Omental fat pad (tissue), 4 donors: Measurements from ENCODE around the gene FAM13A. TPM values are rescaled to one million over a fixed set of nuclear protein-coding genes. Genes with fewer than 3 reads are reported as not detected.
"Not testable (repeated sequence)": the region's sequence is repeated elsewhere in the genome, so short reads cannot be mapped to it uniquely, and the experiment has no call there.

ENCODE experiments used
- ATAC-seq: fragments of 150-250 bp; one replicate; pipeline ENCODE4 v1.9.1; 2016; ENCODE audit warnings: mild to moderate bottlenecking, moderate library complexity; ENCODE audit not compliant: low FRiP score
- DNase-seq: peaks from one replicate; pipeline ENCODE4 v3.0.0-alpha.2; 2019; ENCODE audit warnings: low spot score
- total RNA-seq, 4 donors: library from RNA; depleted of rRNA; stranded (reverse); fragments of >200 nt; gene quantifications; one replicate each; pipeline ENCODE4 v1.1.0, GENCODE V29; 2016
- TF ChIP-seq, protein P1 (sequence below), 3 donors: fragments of 450-650 bp; IDR thresholded peaks; one replicate each; pipeline ENCODE4 v1.5.1; 2016 to 2017; ENCODE audit warnings: antibody characterized with exemption in 3 of 3, mild to moderate bottlenecking in 3 of 3, moderate library complexity in 2 of 3

The FAM13A gene
- total RNA-seq, 4 donors from 2014 or later = 48.5 to 84.2 (median 51.2) TPM

DNA sequence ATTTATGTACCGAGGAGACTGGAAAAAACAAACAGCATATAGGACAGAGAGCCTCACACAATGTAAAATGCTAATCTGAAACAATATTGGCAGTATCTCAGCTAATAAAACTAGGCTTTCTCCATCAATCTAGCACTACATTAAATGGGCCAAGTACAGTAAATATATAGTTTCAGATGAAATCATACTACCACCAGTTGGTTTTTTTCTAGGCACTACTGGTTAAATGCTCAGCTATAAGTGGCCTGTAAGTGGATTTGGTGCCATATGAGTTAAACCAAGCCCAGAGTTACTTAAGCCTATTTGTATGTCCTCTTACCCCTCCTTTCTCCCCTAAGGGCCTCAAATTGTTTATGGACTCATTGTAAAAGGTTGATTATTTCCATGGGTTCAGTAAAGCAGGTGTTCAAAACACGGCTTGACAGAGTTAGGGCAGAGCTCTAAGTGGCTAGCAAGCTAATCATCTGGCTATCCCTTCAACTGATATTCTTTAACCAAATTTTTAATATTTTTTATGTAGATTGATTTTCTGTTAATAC is 57.5 kb downstream of the FAM13A start:
- ATAC-seq = no peak
- DNase-seq = no peak
- TF ChIP-seq, protein P1, sequence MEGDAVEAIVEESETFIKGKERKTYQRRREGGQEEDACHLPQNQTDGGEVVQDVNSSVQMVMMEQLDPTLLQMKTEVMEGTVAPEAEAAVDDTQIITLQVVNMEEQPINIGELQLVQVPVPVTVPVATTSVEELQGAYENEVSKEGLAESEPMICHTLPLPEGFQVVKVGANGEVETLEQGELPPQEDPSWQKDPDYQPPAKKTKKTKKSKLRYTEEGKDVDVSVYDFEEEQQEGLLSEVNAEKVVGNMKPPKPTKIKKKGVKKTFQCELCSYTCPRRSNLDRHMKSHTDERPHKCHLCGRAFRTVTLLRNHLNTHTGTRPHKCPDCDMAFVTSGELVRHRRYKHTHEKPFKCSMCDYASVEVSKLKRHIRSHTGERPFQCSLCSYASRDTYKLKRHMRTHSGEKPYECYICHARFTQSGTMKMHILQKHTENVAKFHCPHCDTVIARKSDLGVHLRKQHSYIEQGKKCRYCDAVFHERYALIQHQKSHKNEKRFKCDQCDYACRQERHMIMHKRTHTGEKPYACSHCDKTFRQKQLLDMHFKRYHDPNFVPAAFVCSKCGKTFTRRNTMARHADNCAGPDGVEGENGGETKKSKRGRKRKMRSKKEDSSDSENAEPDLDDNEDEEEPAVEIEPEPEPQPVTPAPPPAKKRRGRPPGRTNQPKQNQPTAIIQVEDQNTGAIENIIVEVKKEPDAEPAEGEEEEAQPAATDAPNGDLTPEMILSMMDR (IDR thresholded peaks at IDR 0.05) = no peak

DNA sequence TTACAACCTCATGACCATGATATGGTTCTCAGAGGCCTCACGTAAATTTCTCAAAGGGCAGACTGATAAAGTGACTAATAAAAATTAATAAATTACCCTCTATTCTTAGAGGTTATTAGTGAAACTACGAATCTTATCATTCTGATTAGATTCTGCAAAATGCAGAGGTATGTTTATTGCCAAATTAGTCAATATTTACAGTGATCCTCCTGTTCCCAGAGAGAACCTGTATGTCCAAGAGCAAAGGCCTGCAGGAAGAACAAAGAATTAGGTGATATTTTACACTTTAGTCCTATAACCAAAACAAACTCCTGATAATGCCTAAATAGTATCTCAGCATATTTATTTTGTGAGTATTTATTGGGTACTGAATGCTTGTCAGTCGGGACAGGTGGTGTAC is 58.1 kb downstream of the FAM13A start:
- TF ChIP-seq, protein P1 (IDR thresholded peaks at IDR 0.05) = no peak
- ATAC-seq (no peak), DNase-seq (no peak)

DNA sequence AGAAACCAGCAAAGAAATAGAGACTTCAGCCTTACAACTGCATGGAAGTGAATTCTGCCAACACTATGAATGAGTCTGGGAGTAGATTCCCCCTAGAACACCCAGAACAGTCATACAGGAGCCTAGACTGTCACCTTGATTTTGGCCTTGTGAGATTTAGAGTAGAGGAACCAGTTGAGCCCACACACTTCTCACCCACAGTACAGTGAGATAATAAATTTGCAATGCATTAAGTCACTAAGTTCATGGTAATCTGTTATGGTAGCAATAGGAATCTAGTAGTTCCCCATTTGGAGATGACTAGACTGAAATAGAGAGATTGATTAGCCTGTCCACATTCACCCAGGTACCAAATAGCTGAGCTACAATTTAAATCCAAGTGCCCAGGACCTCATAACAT is 59.0 kb downstream of the FAM13A start:
- no peak for DNase-seq
- no peak for ATAC-seq
- TF ChIP-seq, protein P1 (IDR thresholded peaks at IDR 0.05) = no peak

DNA sequence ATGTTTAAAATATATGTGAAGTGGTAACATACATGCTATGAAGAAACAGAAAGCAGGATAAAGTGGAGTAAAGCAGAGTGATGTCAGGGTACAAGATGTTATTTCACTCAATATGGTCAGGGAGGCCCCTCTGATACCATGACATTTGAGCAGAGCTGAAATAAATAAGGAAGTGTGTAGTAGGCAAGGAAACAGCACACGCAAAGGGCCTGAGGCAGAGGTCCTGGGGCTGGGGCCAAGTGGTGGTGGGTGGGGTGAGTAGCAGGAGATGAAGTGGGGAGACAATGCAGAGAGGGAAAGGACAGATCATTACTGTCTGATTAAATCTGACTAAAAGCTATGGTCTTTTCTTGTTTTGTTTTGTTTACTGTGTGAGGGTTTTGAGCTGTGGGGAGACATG is 61.1 kb downstream of the FAM13A start:
- no peak for ATAC-seq
- TF ChIP-seq, protein P1 (IDR thresholded peaks at IDR 0.05) = no peak
- DNase-seq = no peak

DNA sequence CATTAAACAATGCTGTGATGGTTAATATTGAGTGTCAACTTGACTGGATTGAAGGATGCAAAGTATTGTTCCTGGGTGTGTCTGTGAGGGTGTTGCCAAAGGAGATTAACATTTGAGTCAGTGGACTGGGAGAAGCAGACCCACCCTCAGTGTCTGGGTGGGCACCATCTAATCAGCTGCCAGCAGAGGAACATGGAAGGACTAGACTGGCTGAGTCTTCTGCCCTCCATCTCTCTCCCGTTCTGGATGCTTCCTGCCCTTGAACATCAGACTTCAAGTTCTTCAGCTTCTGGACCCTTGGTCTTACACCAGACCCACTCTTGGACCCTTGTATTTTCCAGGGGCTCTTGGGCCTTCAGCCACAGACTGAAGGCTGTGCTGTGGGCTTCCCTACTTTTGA is 61.7 kb downstream of the FAM13A start:
- not testable (repeated sequence) for ATAC-seq, DNase-seq

- DNase-seq = no peak
These were observed 63.7 kb downstream of the FAM13A start for GRCh38 chr4:88993246-88993645.

DNA sequence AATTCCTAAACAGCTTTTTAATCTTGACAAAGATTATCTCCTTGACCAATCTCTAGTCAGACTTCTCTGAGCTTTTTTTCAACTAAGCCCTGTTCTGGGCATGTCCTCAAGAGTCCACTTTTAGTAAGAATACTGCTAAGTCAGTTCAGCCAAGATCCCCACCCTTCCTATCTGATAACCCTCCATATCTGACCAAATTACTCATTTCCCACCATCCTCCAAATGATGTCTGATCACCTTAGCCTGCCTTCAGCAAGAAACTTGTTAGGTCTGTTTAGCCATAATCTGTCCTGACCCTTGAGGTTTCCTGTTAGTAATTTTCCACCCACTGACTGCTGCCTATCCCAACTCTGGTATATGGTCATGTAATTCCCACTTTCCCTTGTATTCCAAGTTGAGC is 65.2 kb downstream of the FAM13A start:
- no peak for ATAC-seq
- TF ChIP-seq, protein P1 (IDR thresholded peaks at IDR 0.05) = no peak
- DNase-seq = no peak

More at GRCh38 chr4:88993246-88993645, 63.7 kb downstream of the FAM13A start:
- no peak for ATAC-seq
- TF ChIP-seq, protein P1 (IDR thresholded peaks at IDR 0.05) = no peak

DNA sequence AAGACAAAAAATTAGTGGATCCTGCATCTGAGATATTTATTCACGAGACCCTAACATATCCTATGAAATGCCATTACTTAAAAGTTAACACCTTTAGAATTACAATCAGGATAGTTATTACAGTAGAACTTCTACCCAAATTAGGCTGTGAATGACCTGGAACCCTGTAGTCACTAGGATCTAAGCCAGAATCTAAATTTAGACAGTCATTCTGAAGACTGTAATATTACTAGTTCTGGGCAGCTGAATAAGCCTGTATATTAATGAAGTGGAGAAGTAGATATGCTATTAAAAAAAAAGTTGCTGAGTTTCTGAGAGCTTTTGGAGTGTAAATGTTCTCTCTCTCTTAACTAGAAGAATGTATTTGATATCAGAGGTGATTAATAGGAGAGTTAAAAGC is 67.0 kb downstream of the FAM13A start:
- ATAC-seq = no peak
- TF ChIP-seq, protein P1 (IDR thresholded peaks at IDR 0.05) = no peak
- no peak for DNase-seq
